Right cardiac atrium (tissue), 5 donors: ENCODE data around the gene XXYLT1. TPM values are rescaled to one million over a fixed set of nuclear protein-coding genes. Genes with fewer than 3 reads are reported as not detected.
"Not testable (repeated sequence)": the region's sequence is repeated elsewhere in the genome, so short reads cannot be mapped to it uniquely, and the experiment has no call there.

Source experiments
- ATAC-seq, 2 donors: fragments of 200-7000 bp; cut with Tn5 transposase; one replicate each; pipeline versions ENCODE4 v1.8.0 to v1.9.1; 2020; ENCODE audit warnings: moderate library complexity in 2 of 2, mild to moderate bottlenecking in 1 of 2
- DNase-seq, 3 donors: peaks; one replicate each; pipeline ENCODE4 v3.0.0-alpha.2; 2020
- H3K27ac ChIP-seq: one replicate; pipeline ENCODE4 v1.5.1; 2013; ENCODE audit warnings: mild to moderate bottlenecking, low read length, control low read depth, moderate library complexity
- H3K27me3 ChIP-seq: one replicate; pipeline ENCODE4 v1.6.1; 2013; ENCODE audit not compliant: control insufficient read depth, insufficient read depth
- H3K4me1 ChIP-seq: one replicate; pipeline ENCODE4 v1.6.1; 2013; ENCODE audit warnings: low read length; ENCODE audit not compliant: control insufficient read depth, insufficient read depth
- H3K4me3 ChIP-seq: one replicate; pipeline ENCODE4 v1.5.1; 2013; ENCODE audit warnings: low read length, control low read depth
- H3K9me3 ChIP-seq: one replicate; pipeline ENCODE4 v1.6.1; 2013; ENCODE audit warnings: low read length; ENCODE audit not compliant: control insufficient read depth
- WGBS: extraction: QIAGEN DNeasy Blood & Tissue Kit; methylation state at CpG from one replicate; pipeline ENCODE4 v1.1.7; 2013; 5-methylcytosine and 5-hydroxymethylcytosine counted together
- intact Hi-C, 4 donors: fragments of 100-400 bp; cut with DNase I; formaldehyde crosslinking; loops; one replicate each; pipeline versions ENCODE4 v1.11.0 to v1.14.0; 2022 to 2023
- polyA plus RNA-seq: library from polyadenylated mRNA; stranded (reverse); fragments of 200-250 nt; gene quantifications from one replicate; pipeline ENCODE4 v1.2.3, GENCODE V29; 2013
- total RNA-seq, 4 donors: library from RNA; stranded (reverse); fragmentation: NEBNext Ultra II Directional; extraction: Animal tissue kit (Norgen Biotek cat#: 25700); gene quantifications; one replicate each; pipeline ENCODE4 v1.2.1, GENCODE V29; 2021
- donor health status: healthy with polysubstance abuse.
- donor health status: DM: no; HTN: yes; CAD: no.
- donor health status: DM: no; HTN: no; CAD: no.
- donor health status: DM: no; HTN: yes; CAD: no; lungs with severe emphysema.
- donor health status: DM: yes; HTN: yes; CAD: no.

XXYLT1 gene
- total and polyA plus RNA-seq, 5 donors = 3.3 to 6.2 (median 4.3) TPM

DNA sequence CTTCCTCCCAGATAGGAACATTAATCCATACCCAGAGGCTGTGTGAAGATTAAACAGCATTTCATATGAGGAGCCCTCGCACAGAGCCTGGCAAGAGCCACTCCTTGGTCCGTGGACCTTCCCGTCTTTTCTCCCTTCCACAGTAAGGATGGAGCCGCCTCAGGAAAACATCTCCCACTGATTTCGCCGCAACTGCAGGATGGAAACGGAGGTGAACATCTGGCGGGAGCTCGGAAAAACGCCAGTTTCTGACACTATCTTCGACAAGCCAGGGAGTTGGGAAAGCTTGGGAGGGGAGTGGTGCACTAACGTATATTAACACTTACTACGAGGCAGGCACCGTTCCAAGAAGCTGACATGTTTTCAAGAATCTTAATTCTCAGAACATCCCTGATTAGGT, 157.9 kb downstream of the XXYLT1 start:
- no peak overlapping the region for H3K4me3 ChIP-seq
- 51% methylated on average over 14 of the region's 14 CpGs for WGBS
- H3K27ac ChIP-seq = no peak overlapping the region
- DNase-seq (peak in 1 of 3 donors; percentile 39), ATAC-seq (no peak)
- H3K9me3 ChIP-seq = no peaks in the 10 kb centered on the region
- no peaks in the 10 kb centered on the region for H3K27me3 ChIP-seq
- intact Hi-C loops = loop anchor here in 1 of 4 donors (5.0 kb wide), 1 partner anchor 144 kb away; no protein-coding TSS in a partner anchor
- peaks cover 2% of the 10 kb centered on the region for H3K4me1 ChIP-seq

DNA sequence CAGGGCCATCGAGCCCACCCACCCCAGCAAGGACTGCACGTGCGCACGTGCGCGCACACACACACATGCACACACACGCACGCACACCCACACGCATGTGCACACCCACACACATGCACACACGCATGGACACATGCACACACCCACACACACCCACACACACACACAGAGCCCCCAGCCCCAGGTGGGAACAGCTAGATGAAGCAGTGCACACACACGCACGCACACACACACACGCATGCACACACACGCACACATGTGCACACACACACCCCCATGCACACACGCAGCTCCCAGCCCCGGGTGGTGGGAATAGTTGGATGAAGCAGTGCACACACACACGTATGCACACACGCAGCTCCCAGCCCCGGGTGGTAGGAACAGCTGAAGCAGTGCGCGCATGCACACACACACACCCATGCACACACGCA, 158.6 kb downstream of the XXYLT1 start:
- no peak overlapping the region for H3K27ac ChIP-seq
- no peaks in the 10 kb centered on the region for H3K27me3 ChIP-seq
- DNase-seq (no peak), ATAC-seq (peak in 1 of 2 donors; percentile 20)
- no peaks in the 10 kb centered on the region for H3K9me3 ChIP-seq
- peaks cover 2% of the 10 kb centered on the region for H3K4me1 ChIP-seq
- intact Hi-C loops = loop anchor here in 1 of 4 donors (5.0 kb wide), 1 partner anchor 145 kb away; no protein-coding TSS in a partner anchor
- 87% methylated on average over 22 of the region's 22 CpGs for WGBS
- H3K4me3 ChIP-seq = no peak overlapping the region

DNA sequence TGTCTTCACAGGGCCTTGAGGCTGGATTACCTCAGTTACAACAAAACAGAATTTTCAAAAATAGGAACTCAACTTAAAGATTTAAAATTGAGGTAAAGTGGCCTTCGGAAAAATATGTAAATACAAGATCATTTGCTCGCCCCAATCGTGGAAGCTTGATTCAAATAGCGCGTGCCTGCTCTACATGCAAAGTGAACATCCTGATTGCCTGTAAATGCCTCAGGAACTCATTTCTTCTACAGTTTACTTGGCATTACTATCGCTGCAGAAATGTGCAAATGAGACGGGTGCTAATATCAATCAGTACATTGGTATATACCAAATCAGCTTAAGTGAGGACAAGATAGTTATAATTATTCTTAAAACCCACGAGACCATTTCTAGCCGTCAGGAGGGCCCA, 159.2 kb downstream of the XXYLT1 start:
- intact Hi-C loops = loop anchor here in 1 of 4 donors (5.0 kb wide), 1 partner anchor 146 kb away; no protein-coding TSS in a partner anchor
- WGBS = 96% methylated on average over 9 of the region's 9 CpGs
- Histone ChIP-seq H3K4me3 (no peak overlapping the region), H3K27ac (no peak overlapping the region), H3K4me1 (peaks cover 2% of the 10 kb centered on the region), H3K27me3 (no peaks in the 10 kb centered on the region), H3K9me3 (no peaks in the 10 kb centered on the region)
- DNase-seq (no peak), ATAC-seq (no peak)

DNA sequence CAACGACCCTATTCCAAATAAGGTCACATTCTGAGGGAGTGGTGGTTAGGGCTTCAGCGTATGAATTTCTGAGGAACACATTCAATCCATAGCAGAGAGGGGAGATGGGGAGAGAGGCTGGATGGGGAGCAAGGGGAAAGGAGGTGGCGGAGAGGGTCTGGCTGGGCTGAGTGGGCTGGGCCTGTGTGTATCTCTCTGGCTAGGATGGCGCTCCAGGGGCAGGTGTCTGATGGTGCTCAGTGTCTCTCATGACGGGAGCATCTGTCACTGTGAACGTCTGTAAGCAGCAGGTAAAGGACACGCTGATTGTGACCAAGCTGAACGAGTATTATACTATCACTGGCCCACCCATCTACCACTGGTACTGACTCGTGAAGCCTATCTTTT, 159.6 kb downstream of the XXYLT1 start:
- DNase-seq (peak in 1 of 3 donors; percentile 64), ATAC-seq (no peak)
- peaks cover 2% of the 10 kb centered on the region for H3K4me1 ChIP-seq
- no peaks in the 10 kb centered on the region for H3K27me3 ChIP-seq
- WGBS = 82% methylated on average over 9 of the region's 9 CpGs
- intact Hi-C loops = loop anchor here in 1 of 4 donors (5.0 kb wide), 1 partner anchor 146 kb away; no protein-coding TSS in a partner anchor
- H3K9me3 ChIP-seq = no peaks in the 10 kb centered on the region
- no peak overlapping the region for H3K27ac ChIP-seq
- no peak overlapping the region for H3K4me3 ChIP-seq

DNA sequence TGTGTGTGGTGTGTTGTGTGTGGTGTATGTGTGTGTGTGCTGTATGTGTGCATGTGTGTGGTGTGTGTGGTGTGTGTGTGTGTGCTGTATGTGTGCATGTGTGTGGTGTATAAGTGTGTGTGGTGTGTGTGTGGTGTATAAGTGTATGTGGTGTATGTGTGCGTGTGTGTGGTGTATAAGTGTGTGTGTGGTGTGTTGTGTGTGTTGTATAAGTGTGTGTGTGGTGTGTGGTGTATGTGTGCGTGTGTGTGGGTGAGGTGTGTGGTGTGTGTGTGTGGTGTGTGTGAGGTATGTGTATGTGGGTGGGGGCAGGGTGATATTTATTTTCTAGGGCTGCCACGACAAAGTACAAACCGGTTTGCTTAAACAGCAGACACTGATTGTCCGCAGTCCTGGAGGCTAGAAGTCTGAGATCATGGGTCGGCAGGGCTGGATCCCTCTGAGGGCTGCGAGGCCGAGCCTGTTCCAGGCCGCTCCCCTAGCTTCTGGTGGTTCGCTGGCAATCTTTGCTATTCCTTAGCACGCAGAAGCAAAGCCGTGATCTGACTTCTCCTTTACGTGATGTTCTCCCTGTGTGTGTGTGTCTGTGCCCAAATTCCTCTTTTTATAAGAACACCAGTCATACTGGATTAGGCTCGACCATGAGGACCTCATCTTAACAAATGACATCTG, 160.2 kb downstream of the XXYLT1 start:
- intact Hi-C loops = loop anchor here in 1 of 4 donors (5.0 kb wide), 1 partner anchor 147 kb away; no protein-coding TSS in a partner anchor
- 51% methylated on average over 14 of the region's 14 CpGs for WGBS
- H3K4me1 ChIP-seq = peaks cover 4% of the 10 kb centered on the region
- no peak overlapping the region for H3K27ac ChIP-seq
- ATAC-seq (peak; percentile 66 to 80), DNase-seq (peak; percentile 72 to 87 (median 85))
- no peaks in the 10 kb centered on the region for H3K9me3 ChIP-seq
- no peak overlapping the region for H3K4me3 ChIP-seq
- no peaks in the 10 kb centered on the region for H3K27me3 ChIP-seq

DNA sequence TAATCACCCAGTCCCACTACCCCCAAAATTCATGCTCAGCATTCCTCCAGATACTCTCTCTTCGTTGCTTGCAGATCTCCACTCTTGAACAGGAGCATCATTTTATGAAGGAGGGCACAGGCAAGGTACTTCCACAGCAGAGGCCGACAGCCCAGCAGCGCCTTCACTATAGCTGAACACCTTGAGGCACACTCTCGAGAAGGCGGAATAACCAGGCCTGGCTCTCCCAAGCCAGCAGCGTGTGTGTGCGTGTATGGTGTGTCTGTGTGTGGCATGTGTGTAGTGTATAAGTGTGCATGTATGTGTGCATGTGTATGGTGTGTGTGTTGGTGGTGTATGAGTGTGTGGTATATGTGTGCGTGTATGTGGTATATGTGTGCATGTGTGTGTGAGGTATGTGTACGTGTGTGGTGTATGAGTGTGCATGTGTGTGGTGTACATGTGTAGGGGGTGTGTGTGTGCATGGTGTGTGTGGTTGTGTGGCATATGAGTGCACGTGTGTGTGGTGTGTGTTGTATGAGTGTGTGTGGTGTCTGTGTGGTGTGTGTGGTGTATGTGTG, 161.8 kb downstream of the XXYLT1 start:
- Histone ChIP-seq H3K27ac (no peak overlapping the region), H3K9me3 (no peaks in the 10 kb centered on the region), H3K4me1 (peaks cover 4% of the 10 kb centered on the region), H3K4me3 (no peak overlapping the region), H3K27me3 (no peaks in the 10 kb centered on the region)
- intact Hi-C loops = loop anchor here in 3 of 4 donors (5.0 to 10.0 kb wide), 5 partner anchors 62 to 427 kb away; no protein-coding TSS in a partner anchor
- 85% methylated on average over 10 of the region's 10 CpGs for WGBS
- no peak for ATAC-seq
- no peak for DNase-seq

DNA sequence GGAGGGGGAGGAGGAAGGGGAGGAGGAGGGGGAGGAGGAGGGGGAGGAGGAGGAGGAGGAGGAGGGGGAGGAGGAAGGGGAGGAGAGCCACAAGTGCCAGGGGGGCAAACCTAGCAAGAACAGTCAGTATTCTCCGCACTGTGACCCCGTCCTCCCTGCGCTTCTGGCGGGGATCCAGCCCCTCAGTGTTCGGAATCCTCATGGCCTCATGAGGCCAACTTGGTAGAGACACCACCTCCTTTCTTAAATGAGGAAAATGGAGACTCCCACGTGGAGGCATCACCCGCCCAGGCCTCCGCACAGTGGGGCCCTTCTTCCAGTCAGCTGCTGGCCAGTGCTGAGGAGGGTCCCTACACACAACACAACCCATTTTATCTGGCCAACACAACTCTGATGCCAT, 163.4 kb downstream of the XXYLT1 start:
- H3K27me3 ChIP-seq = no peaks in the 10 kb centered on the region
- ATAC-seq (no peak), DNase-seq (peak in 1 of 3 donors; percentile 42)
- H3K9me3 ChIP-seq = no peaks in the 10 kb centered on the region
- H3K27ac ChIP-seq = no peak overlapping the region
- H3K4me3 ChIP-seq = no peak overlapping the region
- H3K4me1 ChIP-seq = peaks cover 5% of the 10 kb centered on the region
- 93% methylated on average over 8 of the region's 8 CpGs for WGBS
- intact Hi-C loops = loop anchor here in 3 of 4 donors (2.0 to 10.0 kb wide), 7 partner anchors 60 to 425 kb away; no protein-coding TSS in a partner anchor

DNA sequence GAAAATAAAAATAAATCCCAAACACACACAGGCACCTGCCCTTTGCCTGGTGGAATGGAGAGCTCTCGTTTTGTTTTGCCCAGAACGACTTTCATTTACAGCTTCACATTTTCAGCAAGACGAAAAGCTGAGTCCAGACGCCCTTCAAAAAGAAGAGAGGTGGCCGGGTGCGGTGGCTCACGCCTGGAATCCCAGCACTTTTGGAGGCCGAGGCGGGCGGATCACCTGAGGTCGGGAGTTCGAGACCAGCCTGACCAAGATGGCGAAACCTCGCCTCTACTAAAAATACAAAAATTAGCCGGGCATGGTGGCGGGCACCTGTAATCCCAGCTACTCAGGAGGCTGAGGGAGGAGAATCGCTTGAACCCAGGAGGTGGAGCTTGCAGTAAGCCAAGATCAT, 163.9 kb downstream of the XXYLT1 start:
- not testable (repeated sequence) for H3K27ac ChIP-seq, H3K4me1 ChIP-seq, H3K4me3 ChIP-seq, H3K9me3 ChIP-seq, ATAC-seq, H3K27me3 ChIP-seq
- peak in 1 of 3 donors; percentile 40 for DNase-seq
- WGBS = 88% methylated on average over 17 of the region's 17 CpGs
- intact Hi-C loops = loop anchor here in 3 of 4 donors (2.0 to 10.0 kb wide), 7 partner anchors 60 to 425 kb away; no protein-coding TSS in a partner anchor

- H3K4me3 ChIP-seq = no peak overlapping the region
- H3K27me3 ChIP-seq = no peaks in the 10 kb centered on the region
- H3K9me3 ChIP-seq = no peaks in the 10 kb centered on the region
- WGBS = 3% methylated on average over 29 of the region's 29 CpGs
- ATAC-seq (peak; percentile 78 to 81), DNase-seq (peak; percentile 70 to 90 (median 88))
- intact Hi-C loops = loop anchor here in 3 of 4 donors (2.0 to 10.0 kb wide), 7 partner anchors 59 to 424 kb away; no protein-coding TSS in a partner anchor
- H3K27ac ChIP-seq = no peak overlapping the region
- H3K4me1 ChIP-seq = peaks cover 5% of the 10 kb centered on the region
Measured at GRCh38 chr3:195106418-195106906, 164.5 kb downstream of the XXYLT1 start.

DNA sequence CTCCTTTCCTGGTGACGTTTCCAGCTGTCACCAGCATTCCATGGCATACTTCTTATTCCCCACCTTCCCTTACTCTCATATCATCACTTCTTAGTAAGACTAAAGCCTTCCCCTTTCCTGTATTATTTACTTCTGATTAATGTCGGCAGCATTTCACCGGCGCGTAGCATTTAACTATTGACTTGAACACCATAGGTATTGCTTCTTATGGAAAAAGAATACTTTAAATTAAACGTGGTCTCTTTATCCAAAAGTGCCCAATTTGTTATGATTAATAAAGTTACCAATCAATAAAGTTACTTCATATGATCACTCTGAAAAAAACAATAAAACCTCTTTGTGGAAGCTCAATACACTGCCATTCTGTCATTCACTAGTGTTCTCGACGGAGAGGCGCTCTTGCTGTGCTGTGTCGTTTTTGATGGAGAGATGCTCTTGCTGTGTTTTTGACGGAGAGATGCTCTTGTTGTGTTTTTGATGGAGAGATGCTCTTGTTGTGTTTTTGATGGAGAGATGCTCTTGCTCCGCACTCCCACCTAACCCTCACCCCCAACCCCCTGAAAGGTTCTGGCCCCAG, 165.0 kb downstream of the XXYLT1 start:
- WGBS = 73% methylated on average over 12 of the region's 12 CpGs
- H3K27ac ChIP-seq = no peak overlapping the region
- DNase-seq = no peak
- H3K9me3 ChIP-seq = no peaks in the 10 kb centered on the region
- no peak for ATAC-seq
- no peaks in the 10 kb centered on the region for H3K27me3 ChIP-seq
- intact Hi-C loops = loop anchor here in 3 of 4 donors (2.0 to 10.0 kb wide), 7 partner anchors 59 to 424 kb away; no protein-coding TSS in a partner anchor
- no peak overlapping the region for H3K4me3 ChIP-seq
- peaks cover 5% of the 10 kb centered on the region for H3K4me1 ChIP-seq
